NT2/D1 (cell line): ENCODE results near the gene TRMT6.
A peak's percentile ranks its signal among the peaks of the same experiment; 100 is the strongest.

Source experiments
- DNase-seq: peaks from one replicate; pipeline ENCODE4 v3.0.0-alpha.2; 2011; ENCODE audit warnings: low read depth, low spot score
- H3K27me3 ChIP-seq: 2 replicates; pipeline ENCODE4 v1.6.0; 2011; ENCODE audit warnings: mild to moderate bottlenecking; ENCODE audit not compliant: insufficient read length, insufficient read depth
- H3K36me3 ChIP-seq: 2 replicates; pipeline ENCODE4 v1.6.1; 2011; ENCODE audit warnings: mild to moderate bottlenecking, low read length, mixed read lengths; ENCODE audit not compliant: insufficient read depth, insufficient read length
- H3K4me1 ChIP-seq: 2 replicates; pipeline ENCODE4 v1.5.1; 2011; ENCODE audit not compliant: insufficient read depth, insufficient read length
- H3K4me3 ChIP-seq: 2 replicates; pipeline ENCODE4 v1.5.1; 2011; ENCODE audit warnings: low read depth; ENCODE audit not compliant: insufficient read length
- H3K9ac ChIP-seq: 2 replicates; pipeline ENCODE4 v1.6.0; 2011; ENCODE audit warnings: low read depth; ENCODE audit not compliant: insufficient read length
- H3K9me3 ChIP-seq: 2 replicates; pipeline ENCODE4 v1.5.1; 2011; ENCODE audit warnings: mild to moderate bottlenecking, low read length; ENCODE audit not compliant: insufficient read depth
- SUZ12 ChIP-seq: IDR thresholded peaks from 2 replicates; pipeline ENCODE4 v1.6.1; 2011; ENCODE audit not compliant: insufficient read length, insufficient read depth; ENCODE audit errors: extremely low read depth
- YY1 ChIP-seq: IDR thresholded peaks from 2 replicates; pipeline ENCODE4 v1.6.1; 2011; ENCODE audit not compliant: insufficient read length, insufficient read depth
- ZNF274 ChIP-seq: IDR thresholded peaks from 2 replicates; pipeline ENCODE4 v1.6.1; 2011; ENCODE audit warnings: mild to moderate bottlenecking, low read depth, low read length

The TRMT6 gene, protein sequence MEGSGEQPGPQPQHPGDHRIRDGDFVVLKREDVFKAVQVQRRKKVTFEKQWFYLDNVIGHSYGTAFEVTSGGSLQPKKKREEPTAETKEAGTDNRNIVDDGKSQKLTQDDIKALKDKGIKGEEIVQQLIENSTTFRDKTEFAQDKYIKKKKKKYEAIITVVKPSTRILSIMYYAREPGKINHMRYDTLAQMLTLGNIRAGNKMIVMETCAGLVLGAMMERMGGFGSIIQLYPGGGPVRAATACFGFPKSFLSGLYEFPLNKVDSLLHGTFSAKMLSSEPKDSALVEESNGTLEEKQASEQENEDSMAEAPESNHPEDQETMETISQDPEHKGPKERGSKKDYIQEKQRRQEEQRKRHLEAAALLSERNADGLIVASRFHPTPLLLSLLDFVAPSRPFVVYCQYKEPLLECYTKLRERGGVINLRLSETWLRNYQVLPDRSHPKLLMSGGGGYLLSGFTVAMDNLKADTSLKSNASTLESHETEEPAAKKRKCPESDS

GRCh38 chr20:5950271-5951031 lies at the start of gene TRMT6, which contains the start of gene MCM8:
TSS of gene TRMT6 (minus strand) at chr20:5950533. CDS start at chr20:5950405, 128 bp downstream.
TSS of gene MCM8 (plus strand) at chr20:5950652. CDS start at chr20:5952016, 1,364 bp downstream.
- Histone ChIP-seq H3K9ac (peak within 1 kb of the TSS; percentile 91), H3K4me3 (peak within 1 kb of the TSS; percentile 84), H3K9me3 (no peaks in the 10 kb centered on the region), H3K27me3 (no peaks in the 10 kb centered on the region), H3K4me1 (no peaks in the 10 kb centered on the region), H3K36me3 (peaks cover 64% of the 10 kb centered on the region)
- DNase-seq, result peak; percentile 95
- no peak for TF ChIP-seq YY1
- no peak for TF ChIP-seq SUZ12
- no peak for TF ChIP-seq ZNF274

DNA sequence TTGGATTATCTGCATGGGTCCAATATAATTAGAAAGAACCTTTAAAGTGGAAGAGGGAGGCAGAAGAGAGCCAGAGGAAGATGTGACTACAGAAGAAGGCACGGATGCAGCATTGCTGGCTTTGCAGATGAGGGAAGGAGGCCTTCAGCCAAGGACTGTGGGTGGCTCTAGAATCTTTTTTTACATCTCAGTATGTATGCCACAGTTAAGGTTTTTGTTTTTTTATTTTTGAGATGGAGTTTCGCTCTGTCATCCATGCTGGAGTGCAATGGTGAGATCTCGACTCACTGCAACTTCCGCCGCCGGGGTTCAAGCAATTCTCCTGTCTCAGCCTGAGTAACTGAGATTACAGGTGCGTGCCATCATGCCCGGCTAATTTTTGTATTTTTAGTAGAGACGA lies 49.5 kb upstream of the TRMT6 start:
- no peak for DNase-seq
- TF ChIP-seq YY1 (no peak), ZNF274 (no peak), SUZ12 (no peak)
- no peak overlapping the region for H3K9ac ChIP-seq
- no peak overlapping the region for H3K4me3 ChIP-seq
- peaks cover 30% of the 10 kb centered on the region for H3K36me3 ChIP-seq
- H3K27me3 ChIP-seq, result no peaks in the 10 kb centered on the region
- H3K4me1 ChIP-seq, result no peaks in the 10 kb centered on the region
- H3K9me3 ChIP-seq, result no peaks in the 10 kb centered on the region

- Histone ChIP-seq H3K36me3 (peaks cover 41% of the 10 kb centered on the region), H3K9ac (no peak overlapping the region), H3K27me3 (no peaks in the 10 kb centered on the region), H3K4me1 (no peaks in the 10 kb centered on the region), H3K4me3 (no peak overlapping the region), H3K9me3 (no peaks in the 10 kb centered on the region)
- no peak for DNase-seq
- TF ChIP-seq ZNF274 (no peak), YY1 (no peak), SUZ12 (no peak)
Measured at GRCh38 chr20:5996765-5997164, 46.4 kb upstream of the TRMT6 start.

- DNase-seq, result no peak
- Histone ChIP-seq H3K4me1 (no peaks in the 10 kb centered on the region), H3K9ac (no peak overlapping the region), H3K27me3 (no peaks in the 10 kb centered on the region), H3K36me3 (peaks cover 61% of the 10 kb centered on the region), H3K9me3 (no peaks in the 10 kb centered on the region), H3K4me3 (no peak overlapping the region)
- TF ChIP-seq ZNF274 (no peak), SUZ12 (no peak), YY1 (no peak)
Measured at GRCh38 chr20:5991623-5992441, 41.5 kb upstream of the TRMT6 start.

GRCh38 chr20:5990946-5991345 lies 40.6 kb upstream of the TRMT6 start:
- no peak for DNase-seq
- H3K36me3 ChIP-seq, result peaks cover 61% of the 10 kb centered on the region
- no peak overlapping the region for H3K9ac ChIP-seq
- H3K4me3 ChIP-seq, result no peak overlapping the region
- H3K4me1 ChIP-seq, result no peaks in the 10 kb centered on the region
- no peaks in the 10 kb centered on the region for H3K9me3 ChIP-seq
- no peak for TF ChIP-seq SUZ12
- H3K27me3 ChIP-seq, result no peaks in the 10 kb centered on the region

- Histone ChIP-seq H3K9ac (no peak overlapping the region), H3K27me3 (no peaks in the 10 kb centered on the region), H3K9me3 (no peaks in the 10 kb centered on the region), H3K4me1 (no peaks in the 10 kb centered on the region), H3K36me3 (peaks cover 56% of the 10 kb centered on the region), H3K4me3 (no peak overlapping the region)
- TF ChIP-seq ZNF274 (no peak), SUZ12 (no peak), YY1 (no peak)
- DNase-seq, result no peak
Measured at GRCh38 chr20:5989539-5989938, 39.2 kb upstream of the TRMT6 start.
